Measurements from ENCODE around the gene SYNM. TPM values are rescaled to one million over a fixed set of nuclear protein-coding genes. Genes with fewer than 3 reads are reported as not detected.

The SYNM gene
- total and polyA plus RNA-seq, 2 of the 8 experiments (the other 6 are each of a cell fraction or from before 2014, with no cell fraction given): 0.89 to 2.0 TPM

- Histone ChIP-seq H3K4me3 (ENCODE audit: extremely low read depth in 1 of 4, insufficient read depth in 2 of 4, low read depth in 3 of 4, low read length in 4 of 4) (no peak overlapping the region), H2AFZ (ENCODE audit: low read length) (no peak overlapping the region), H2BK15ac (ENCODE audit: low read length) (no peak overlapping the region), H3K79me1 (ENCODE audit: low read depth, low read length) (no peaks in the 10 kb centered on the region), H3K18ac (ENCODE audit: extremely low read depth, low read length) (no peak overlapping the region), H2BK120ac (replicated peaks; ENCODE audit: low read depth, low read length) (no peak overlapping the region), H3K9ac (replicated peaks in 1 of 4; ENCODE audit: extremely low read depth in 1 of 4, low read depth in 3 of 4, low read length in 3 of 4) (no peak overlapping the region), H2BK5ac (ENCODE audit: low read depth, low read length) (no peak overlapping the region), H2AK5ac (ENCODE audit: low read depth, low read length) (no peak overlapping the region), H2BK20ac (ENCODE audit: low read length) (no peak overlapping the region), H3K9me3 (ENCODE audit: insufficient read depth in 2 of 2, low read depth in 1 of 2, low read length in 1 of 2) (no peaks in the 10 kb centered on the region), H4K8ac (ENCODE audit: extremely low read depth, insufficient read depth, low read length) (no peak overlapping the region), H3K23ac (ENCODE audit: insufficient read length) (no peak overlapping the region), H4K5ac (ENCODE audit: insufficient read length, low read depth, low read length) (no peak overlapping the region), H3K56ac (replicated peaks; ENCODE audit: insufficient read length, low read depth, low read length) (no peak overlapping the region), H3K23me2 (ENCODE audit: low read depth, low read length) (no peaks in the 10 kb centered on the region), H3K27me3 (replicated peaks in 1 of 4; ENCODE audit: control insufficient read depth in 3 of 4, extremely low read depth in 1 of 4, insufficient read depth in 3 of 4, low read length in 3 of 4) (no peaks in the 10 kb centered on the region), H3K4me2 (ENCODE audit: insufficient read depth in 1 of 2, low read depth in 2 of 2, low read length in 2 of 2) (no peak overlapping the region), H4K20me1 (replicated peaks in 1 of 2; ENCODE audit: control insufficient read depth in 1 of 2, insufficient read depth in 2 of 2, low read length in 2 of 2) (no peaks in the 10 kb centered on the region), H3K14ac (ENCODE audit: insufficient read length) (no peak overlapping the region), H3K36me3 (ENCODE audit: control insufficient read depth in 2 of 4, insufficient read depth in 4 of 4, low read length in 3 of 4) (no peaks in the 10 kb centered on the region), H4K91ac (replicated peaks; ENCODE audit: insufficient read length, low read length) (no peak overlapping the region), H3K79me2 (ENCODE audit: control insufficient read depth in 1 of 2, insufficient read depth in 2 of 2, low read length in 2 of 2) (no peaks in the 10 kb centered on the region), H3K27ac (ENCODE audit: low read depth, low read length) (no peak overlapping the region), H3K4ac (replicated peaks; ENCODE audit: insufficient read length, low read depth, low read length) (no peak overlapping the region), H3K4me1 (replicated peaks in 1 of 4; ENCODE audit: control insufficient read depth in 3 of 4, insufficient read depth in 4 of 4, low read length in 3 of 4) (peaks cover 0 to 10% (median 1%) of the 10 kb centered on the region in 4 experiments; a peak in 2 of 7 replicates), H2BK12ac (ENCODE audit: low read depth, low read length) (no peak overlapping the region)
- TF ChIP-seq SP2 (IDR thresholded peaks at IDR 0.05; ENCODE audit: low read length) (no peak), POLR2AphosphoS5 (IDR thresholded peaks at IDR 0.05; ENCODE audit: low read depth, low read length) (no peak), MAFK (IDR thresholded peaks at IDR 0.05; ENCODE audit: low read depth, low read length) (peak; percentile 51)
- POLR2A ChIA-PET (ENCODE audit: partially characterized antibody): interaction anchor here (0.9 kb wide), 1 partner anchor 9 kb away, joined by 5 read pairs; no protein-coding TSS in a partner anchor
- CTCF ChIA-PET (ENCODE audit: partially characterized antibody): interaction anchor here (1.1 to 2.6 kb wide), 7 partner anchors 10 to 79 kb away, joined by 3 to 9 read pairs (median 5); partner anchors contain the start of gene SYNM
- DNase-seq (ENCODE audit: low read depth in 1 of 2, low spot score in 2 of 2) (no peak), FAIRE-seq (no peak)
- 89% methylated on average over 11 of the region's 11 CpGs; no CpG with 5 or more reads in 1 of the 2 experiments for WGBS, 2 experiments (ENCODE audit: extremely low coverage in 1 of 2, insufficient coverage in 1 of 2, insufficient read length in 1 of 2, insufficient replicate concordance in 2 of 2, low coverage in 1 of 2, low lambda C conversion rate in 2 of 2, missing lambda C conversion rate in 1 of 2)
Measured at GRCh38 chr15:99134317-99134821, 29.5 kb downstream of the SYNM start.
